Left lung (tissue), 10 donors: ENCODE measurements around the gene TBXAS1. TPM values are rescaled to one million over a fixed set of nuclear protein-coding genes. Genes with fewer than 3 reads are reported as not detected.

ENCODE experiments used
- ATAC-seq: fragments of 200-7000 bp; cut with Tn5 transposase; one replicate; pipeline ENCODE4 v1.9.1; 2020; ENCODE audit warnings: moderate library complexity
- DNase-seq, 4 donors: peaks; one replicate each; pipeline ENCODE4 v3.0.0-alpha.2; 2013 to 2020
- H3K27ac ChIP-seq, 2 donors: fragments of 200-600 bp; sonication (generic) in 1 of 2; one replicate each; pipeline versions ENCODE4 v1.5.0 to v1.8.0; 2020 to 2021
- H3K27me3 ChIP-seq, 2 donors: fragments of 200-600 bp; sonication (generic) in 1 of 2; one replicate each; pipeline versions ENCODE4 v1.5.0 to v1.8.0; 2020 to 2021
- H3K36me3 ChIP-seq, 2 donors: fragments of 200-600 bp; sonication (generic) in 1 of 2; one replicate each; pipeline versions ENCODE4 v1.5.0 to v1.8.0; 2020 to 2021
- H3K4me1 ChIP-seq, 2 donors: fragments of 200-600 bp; one replicate each; pipeline ENCODE4 v1.8.0; 2021
- H3K4me3 ChIP-seq, 2 donors: fragments of 200-600 bp; sonication (generic) in 1 of 2; one replicate each; pipeline versions ENCODE4 v1.5.0 to v1.8.0; 2020 to 2021; ENCODE audit warnings: mild to moderate bottlenecking in 1 of 2
- H3K9me3 ChIP-seq, 2 donors: fragments of 200-600 bp; sonication (generic) in 1 of 2; one replicate each; pipeline versions ENCODE4 v1.5.0 to v1.8.0; 2020 to 2021
- intact Hi-C, 2 donors: fragments of 100-400 bp; cut with DNase I; formaldehyde crosslinking; loops; one replicate each; pipeline versions ENCODE4 v1.11.2 to v1.14.2; 2022
- polyA plus RNA-seq, 6 donors: library from polyadenylated mRNA; unstranded; fragments of 120-200 nt; gene quantifications; one replicate each; pipeline ENCODE4 v1.2.1, GENCODE V29; 2013; ENCODE audit not compliant: insufficient read length in 6 of 6
- total RNA-seq, 2 donors: library from RNA; stranded (reverse); fragmentation: NEBNext Ultra II Directional; extraction: Animal tissue kit (Norgen Biotek cat#: 25700); gene quantifications; one replicate each; pipeline ENCODE4 v1.2.1, GENCODE V29; 2021
- TF ChIP-seq, protein P1 (sequence below), 2 donors: fragments of 200-600 bp; sonication (generic) in 1 of 2; IDR thresholded peaks; one replicate each; pipeline versions ENCODE4 v1.5.0 to v1.8.0; 2021; ENCODE audit warnings: antibody characterized with exemption in 2 of 2
- donor health status: DM: no; HTN: yes; CAD: no.
- donor health status: DM: no; HTN: no; CAD: no.

Gene TBXAS1
- total and polyA plus RNA-seq, 8 donors, result 8.2 to 103 (median 9.6) TPM

GRCh38 chr7:139959718-139960117, 130.7 kb downstream of the TBXAS1 start:
- peaks cover 0 to 91% of the 10 kb centered on the region in 2 donors for H3K36me3 ChIP-seq
- H3K4me3 ChIP-seq, result no peak overlapping the region
- H3K9me3 ChIP-seq, result no peaks in the 10 kb centered on the region
- TF ChIP-seq, protein P1, sequence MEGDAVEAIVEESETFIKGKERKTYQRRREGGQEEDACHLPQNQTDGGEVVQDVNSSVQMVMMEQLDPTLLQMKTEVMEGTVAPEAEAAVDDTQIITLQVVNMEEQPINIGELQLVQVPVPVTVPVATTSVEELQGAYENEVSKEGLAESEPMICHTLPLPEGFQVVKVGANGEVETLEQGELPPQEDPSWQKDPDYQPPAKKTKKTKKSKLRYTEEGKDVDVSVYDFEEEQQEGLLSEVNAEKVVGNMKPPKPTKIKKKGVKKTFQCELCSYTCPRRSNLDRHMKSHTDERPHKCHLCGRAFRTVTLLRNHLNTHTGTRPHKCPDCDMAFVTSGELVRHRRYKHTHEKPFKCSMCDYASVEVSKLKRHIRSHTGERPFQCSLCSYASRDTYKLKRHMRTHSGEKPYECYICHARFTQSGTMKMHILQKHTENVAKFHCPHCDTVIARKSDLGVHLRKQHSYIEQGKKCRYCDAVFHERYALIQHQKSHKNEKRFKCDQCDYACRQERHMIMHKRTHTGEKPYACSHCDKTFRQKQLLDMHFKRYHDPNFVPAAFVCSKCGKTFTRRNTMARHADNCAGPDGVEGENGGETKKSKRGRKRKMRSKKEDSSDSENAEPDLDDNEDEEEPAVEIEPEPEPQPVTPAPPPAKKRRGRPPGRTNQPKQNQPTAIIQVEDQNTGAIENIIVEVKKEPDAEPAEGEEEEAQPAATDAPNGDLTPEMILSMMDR (IDR thresholded peaks at IDR 0.05), result no peak
- no peak overlapping the region for H3K27ac ChIP-seq
- no peaks in the 10 kb centered on the region for H3K4me1 ChIP-seq
- DNase-seq (no peak), ATAC-seq (no peak)
- intact Hi-C loops, result no loop called here
- no peaks in the 10 kb centered on the region for H3K27me3 ChIP-seq

DNA sequence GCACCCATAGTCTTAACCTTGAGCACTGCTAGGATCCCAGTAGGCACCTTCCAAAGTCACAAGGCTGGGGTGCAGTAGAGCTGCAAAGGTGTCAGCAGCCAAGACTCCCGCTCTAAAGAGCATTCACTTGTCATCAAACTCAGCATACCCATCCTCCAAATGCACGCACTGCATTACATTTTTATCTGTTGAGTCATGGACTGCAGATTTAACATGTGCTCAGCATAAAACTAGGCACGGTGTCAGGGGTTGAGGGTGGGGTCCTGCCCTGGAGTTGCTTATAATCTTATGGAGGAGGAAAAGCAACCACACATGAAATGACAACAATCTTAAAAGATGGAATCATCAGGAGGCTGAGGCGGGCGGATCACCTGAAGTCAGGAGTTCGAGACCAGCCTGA, 131.1 kb downstream of the TBXAS1 start:
- Histone ChIP-seq H3K27me3 (no peaks in the 10 kb centered on the region), H3K27ac (no peak overlapping the region), H3K9me3 (no peaks in the 10 kb centered on the region), H3K4me3 (no peak overlapping the region), H3K4me1 (no peaks in the 10 kb centered on the region), H3K36me3 (peaks cover 0 to 92% of the 10 kb centered on the region in 2 donors)
- DNase-seq (no peak), ATAC-seq (no peak)
- TF ChIP-seq, protein P1 (IDR thresholded peaks at IDR 0.05), result no peak
- intact Hi-C loops, result no loop called here

DNA sequence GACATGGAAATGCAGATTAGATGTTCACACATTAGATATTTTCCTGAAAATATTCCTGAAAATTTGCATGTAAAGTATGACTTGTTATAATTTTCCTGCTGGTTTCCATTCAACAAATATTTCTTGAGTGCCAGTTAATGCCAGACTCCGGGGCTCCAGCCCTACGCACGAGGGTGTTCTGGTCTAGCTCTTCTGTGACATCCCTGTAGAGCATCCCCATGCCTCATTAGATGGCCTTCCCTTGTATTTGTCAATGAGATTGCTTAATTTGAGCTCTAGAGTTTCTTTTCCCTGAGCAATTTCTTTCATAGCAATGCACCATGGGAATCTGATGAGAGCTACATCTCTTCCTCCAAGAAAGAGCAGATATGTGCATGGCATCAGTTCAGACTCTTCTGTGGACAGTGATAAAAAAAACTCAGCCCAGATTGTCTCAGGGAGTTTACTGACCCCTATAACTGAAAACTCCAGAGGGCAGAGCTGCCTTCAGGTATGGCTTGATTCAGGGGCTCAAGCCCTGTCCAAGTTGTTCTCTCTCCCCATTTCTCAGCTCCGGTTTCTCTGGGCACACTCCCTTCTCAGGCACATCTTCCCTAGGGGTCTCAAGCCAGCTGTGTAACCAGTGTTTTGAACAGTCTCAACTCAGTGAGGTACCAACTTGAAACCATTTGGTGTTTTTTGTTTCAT, 137.0 kb downstream of the TBXAS1 start:
- ATAC-seq (no peak), DNase-seq (no peak)
- Histone ChIP-seq H3K4me3 (no peak overlapping the region), H3K27me3 (no peaks in the 10 kb centered on the region), H3K27ac (no peak overlapping the region), H3K9me3 (no peaks in the 10 kb centered on the region), H3K4me1 (no peaks in the 10 kb centered on the region), H3K36me3 (peaks cover 0 to 87% of the 10 kb centered on the region in 2 donors)
- intact Hi-C loops, result no loop called here
- TF ChIP-seq, protein P1 (IDR thresholded peaks at IDR 0.05), result no peak

- ATAC-seq, result no peak
These were observed 137.9 kb downstream of the TBXAS1 start for GRCh38 chr7:139966949-139967348.

DNA sequence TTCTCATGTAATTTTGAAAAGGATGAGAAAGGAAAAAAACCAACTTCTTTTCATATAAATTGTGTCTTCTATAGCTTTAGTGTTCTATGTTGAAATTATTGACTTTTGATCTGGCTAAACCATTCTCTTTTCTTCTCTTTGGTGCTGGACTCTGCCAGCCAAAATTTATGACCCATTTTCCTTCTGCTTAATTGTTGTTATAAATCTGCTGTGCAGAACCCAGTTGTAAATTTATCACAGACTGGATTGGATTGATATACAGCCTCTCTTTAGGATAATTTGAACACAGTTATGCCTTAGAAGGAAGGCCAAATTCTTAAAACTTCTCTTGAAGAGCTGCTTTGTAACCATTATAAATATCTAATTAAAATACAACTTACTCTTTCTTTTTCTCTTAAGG, 139.9 kb downstream of the TBXAS1 start:
- no peak overlapping the region for H3K4me3 ChIP-seq
- H3K36me3 ChIP-seq, result peaks cover 0 to 77% of the 10 kb centered on the region in 2 donors
- TF ChIP-seq, protein P1 (IDR thresholded peaks at IDR 0.05), result no peak
- ATAC-seq, result no peak
- intact Hi-C loops, result no loop called here
- no peaks in the 10 kb centered on the region for H3K9me3 ChIP-seq
- no peak overlapping the region for H3K27ac ChIP-seq
- H3K4me1 ChIP-seq, result no peaks in the 10 kb centered on the region
- DNase-seq, result no peak
- no peaks in the 10 kb centered on the region for H3K27me3 ChIP-seq

More at GRCh38 chr7:139966949-139967348, 137.9 kb downstream of the TBXAS1 start:
- Histone ChIP-seq H3K9me3 (no peaks in the 10 kb centered on the region), H3K36me3 (peaks cover 0 to 87% of the 10 kb centered on the region in 2 donors), H3K27ac (no peak overlapping the region), H3K4me3 (no peak overlapping the region), H3K4me1 (no peaks in the 10 kb centered on the region), H3K27me3 (no peaks in the 10 kb centered on the region)
- TF ChIP-seq, protein P1 (IDR thresholded peaks at IDR 0.05), result no peak
- no peak for DNase-seq
- intact Hi-C loops, result no loop called here
